Endometrial microvascular endothelial cells (primary cell): Measurements from ENCODE around the gene SLC29A2. TPM values are rescaled to one million over a fixed set of nuclear protein-coding genes. Genes with fewer than 3 reads are reported as not detected.
"Not testable (repeated sequence)": the region's sequence is repeated elsewhere in the genome, so short reads cannot be mapped to it uniquely, and the experiment has no call there.

ENCODE experiments used
- in situ Hi-C: cut with HindIII; loops from 2 replicates; pipeline ENCODE4 v1.10.0; 2017; ENCODE audit warnings: low sequenced_read_pairs, low pct_unique_long_range_greater_than_20kb; ENCODE audit errors: inconsistent ontology term
- total RNA-seq: library from RNA; depleted of rRNA; stranded (reverse); fragments of >200 nt; gene quantifications from one replicate; pipeline ENCODE4 v1.2.3, GENCODE V29; 2015; ENCODE audit errors: inconsistent ontology term

The SLC29A2 gene
- total RNA-seq, 1 donor from 2014 or later: not detected

GRCh38 chr11:66326261-66327111 lies 45.1 kb downstream of the SLC29A2 start:
- in situ Hi-C loops: no loop called here

- in situ Hi-C loops: no loop called here
Measured at GRCh38 chr11:66325263-66325671, 46.3 kb downstream of the SLC29A2 start.

GRCh38 chr11:66324664-66325063 lies 46.9 kb downstream of the SLC29A2 start:
- in situ Hi-C loops: no loop called here

GRCh38 chr11:66323684-66324083 lies 47.9 kb downstream of the SLC29A2 start:
- in situ Hi-C loops: no loop called here

GRCh38 chr11:66322732-66323427 lies 48.7 kb downstream of the SLC29A2 start:
- in situ Hi-C loops: no loop called here

- in situ Hi-C loops: no loop called here
Measured at GRCh38 chr11:66321606-66322005, 50.0 kb downstream of the SLC29A2 start.

- in situ Hi-C loops: not testable (repeated sequence)
Measured at GRCh38 chr11:66320748-66321147, 50.8 kb downstream of the SLC29A2 start.

- in situ Hi-C loops: not testable (repeated sequence)
Measured at GRCh38 chr11:66320289-66320688, 51.3 kb downstream of the SLC29A2 start.

- in situ Hi-C loops: no loop called here
Measured at GRCh38 chr11:66318600-66318970, 53.0 kb downstream of the SLC29A2 start.

- in situ Hi-C loops: no loop called here
Measured at GRCh38 chr11:66317723-66318599, 53.6 kb downstream of the SLC29A2 start.

GRCh38 chr11:66317322-66317722 lies 54.2 kb downstream of the SLC29A2 start:
- in situ Hi-C loops: no loop called here

- in situ Hi-C loops: no loop called here
Measured at GRCh38 chr11:66316849-66317251, 54.7 kb downstream of the SLC29A2 start, which contains the start of gene CD248. CD248 (minus strand) TSS chr11:66317044; CDS start chr11:66317027, 17 bp downstream.

GRCh38 chr11:66315921-66316811 lies 55.4 kb downstream of the SLC29A2 start:
- in situ Hi-C loops: no loop called here

- in situ Hi-C loops: no loop called here
Measured at GRCh38 chr11:66315498-66315885, 56.1 kb downstream of the SLC29A2 start.

- in situ Hi-C loops: no loop called here
Measured at GRCh38 chr11:66314561-66315497, 56.7 kb downstream of the SLC29A2 start.

- in situ Hi-C loops: no loop called here
Measured at GRCh38 chr11:66314186-66314501, 57.4 kb downstream of the SLC29A2 start.
